Bronchial smooth muscle cell (primary cell): Measurements from ENCODE around the gene SETD4. TPM values are rescaled to one million over a fixed set of nuclear protein-coding genes. Genes with fewer than 3 reads are reported as not detected.

Source experiments
- total RNA-seq: library from RNA; depleted of rRNA; stranded (reverse); fragments of >200 nt; gene quantifications from 2 replicates; pipeline ENCODE4 v1.2.1, GENCODE V29; 2014

Gene SETD4, protein sequence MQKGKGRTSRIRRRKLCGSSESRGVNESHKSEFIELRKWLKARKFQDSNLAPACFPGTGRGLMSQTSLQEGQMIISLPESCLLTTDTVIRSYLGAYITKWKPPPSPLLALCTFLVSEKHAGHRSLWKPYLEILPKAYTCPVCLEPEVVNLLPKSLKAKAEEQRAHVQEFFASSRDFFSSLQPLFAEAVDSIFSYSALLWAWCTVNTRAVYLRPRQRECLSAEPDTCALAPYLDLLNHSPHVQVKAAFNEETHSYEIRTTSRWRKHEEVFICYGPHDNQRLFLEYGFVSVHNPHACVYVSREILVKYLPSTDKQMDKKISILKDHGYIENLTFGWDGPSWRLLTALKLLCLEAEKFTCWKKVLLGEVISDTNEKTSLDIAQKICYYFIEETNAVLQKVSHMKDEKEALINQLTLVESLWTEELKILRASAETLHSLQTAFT
- total RNA-seq = 10.5 and 10.7 TPM in 2 replicates

DNA sequence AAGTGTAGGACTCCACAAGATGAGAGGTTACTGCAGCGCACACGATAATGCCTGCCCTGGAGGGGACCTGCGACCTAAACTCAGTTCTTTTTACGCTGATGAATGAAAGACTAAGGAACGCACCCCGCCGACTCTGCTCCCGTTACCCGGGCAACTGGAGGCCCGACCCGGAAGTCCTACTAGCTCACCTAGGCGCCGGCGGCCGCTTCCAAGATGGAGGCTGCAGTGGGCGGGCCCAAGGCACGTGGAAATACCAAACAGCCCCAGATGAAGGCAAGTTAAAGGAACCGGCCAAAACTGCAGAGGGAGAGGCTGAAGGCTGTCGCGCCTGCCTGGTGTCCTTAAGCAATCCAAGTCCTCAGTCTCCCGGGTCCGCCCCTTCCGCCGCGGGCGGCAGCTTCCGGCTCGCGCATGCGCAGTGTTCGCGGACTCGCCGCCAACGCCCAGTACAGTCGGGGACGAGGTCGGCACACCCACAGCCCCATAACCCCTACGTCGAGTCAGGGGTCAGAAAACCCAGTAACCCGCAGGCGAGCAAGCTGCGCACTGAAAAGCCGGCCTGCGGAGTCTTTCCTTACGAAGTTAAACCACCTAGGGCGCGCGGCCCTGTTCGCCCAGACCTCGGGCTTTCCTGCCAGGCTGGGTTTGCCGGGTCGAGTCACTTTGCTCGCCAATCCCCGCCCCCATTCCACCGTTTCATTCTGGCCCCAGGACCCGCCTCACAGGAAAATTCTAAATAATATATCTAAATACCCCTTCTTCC, at the start of gene SETD4:
Gene SETD4 (minus strand): TSS at position 368 of the 763 bp plus-strand sequence. CDS start 1,638 bp downstream, outside the sequence.

DNA sequence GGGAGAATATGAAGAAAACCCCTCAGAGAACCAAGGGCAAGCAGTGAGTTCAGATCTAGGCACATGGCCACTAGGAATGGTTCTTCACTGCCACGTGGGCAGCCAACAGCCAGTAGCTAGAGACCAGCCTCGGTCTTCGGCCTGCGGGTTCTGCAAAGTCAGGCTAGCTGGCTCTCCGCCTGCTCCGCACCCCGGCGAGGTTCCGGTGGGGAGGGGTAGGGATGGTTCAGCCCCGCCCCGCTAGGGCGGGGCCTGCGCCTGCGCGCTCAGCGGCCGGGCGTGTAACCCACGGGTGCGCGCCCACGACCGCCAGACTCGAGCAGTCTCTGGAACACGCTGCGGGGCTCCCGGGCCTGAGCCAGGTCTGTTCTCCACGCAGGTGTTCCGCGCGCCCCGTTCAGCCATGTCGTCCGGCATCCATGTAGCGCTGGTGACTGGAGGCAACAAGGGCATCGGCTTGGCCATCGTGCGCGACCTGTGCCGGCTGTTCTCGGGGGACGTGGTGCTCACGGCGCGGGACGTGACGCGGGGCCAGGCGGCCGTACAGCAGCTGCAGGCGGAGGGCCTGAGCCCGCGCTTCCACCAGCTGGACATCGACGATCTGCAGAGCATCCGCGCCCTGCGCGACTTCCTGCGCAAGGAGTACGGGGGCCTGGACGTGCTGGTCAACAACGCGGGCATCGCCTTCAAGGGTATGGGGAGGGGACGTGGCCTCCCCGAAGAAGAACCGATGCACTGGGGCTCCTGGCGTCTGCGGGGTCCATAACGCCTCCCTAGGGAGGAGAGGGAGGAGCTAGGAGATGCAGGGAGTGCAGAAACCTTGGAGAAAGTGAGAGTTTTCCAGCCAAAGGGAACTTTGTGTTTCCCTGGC, 9.6 kb upstream of the SETD4 start, which contains the start of gene CBR1:
Gene CBR1 (plus strand): TSS at position 312 of the 871 bp plus-strand sequence. CDS start 92 bp downstream, at position 404.

Other genes starting within 250 kb of the SETD4 start
- 144 and 179 TPM in 2 replicates for gene CBR1, start 9.5 kb upstream of the SETD4 start, total RNA-seq
- gene CBR3, start 74.6 kb upstream of the SETD4 start, total RNA-seq = 21.6 and 52.6 TPM in 2 replicates
- 2.1 and 2.5 TPM in 2 replicates for gene DOP1B, start 96.3 kb upstream of the SETD4 start, total RNA-seq